WI38 (cell line): ENCODE results near the gene GSG1L.

Experiments used
- H3K4me3 ChIP-seq: 2 replicates; pipeline ENCODE4 v1.5.1; 2011; ENCODE audit warnings: low read depth, mild to moderate bottlenecking, control low read depth, low read length
- TF ChIP-seq, protein P1 (sequence below): IDR thresholded peaks from 2 replicates; pipeline ENCODE4 v1.5.1; 2012; ENCODE audit warnings: low read depth, mild to moderate bottlenecking, control low read depth, low read length

Gene GSG1L

DNA sequence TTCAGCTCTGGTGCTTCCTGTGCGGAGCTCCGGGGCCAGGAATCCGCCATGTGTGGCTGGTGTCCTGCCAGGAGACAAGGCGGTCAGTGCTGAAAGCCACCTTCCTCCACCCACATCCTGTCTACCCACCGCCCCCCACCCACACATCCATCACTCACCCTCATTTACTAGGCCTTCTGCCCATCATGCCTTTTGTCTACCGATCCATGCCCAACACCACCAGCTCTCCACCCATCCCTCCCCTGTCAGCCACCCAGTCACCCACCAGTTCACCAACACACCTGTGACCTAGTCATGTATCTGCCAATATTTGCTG, 272.2 kb downstream of the GSG1L start:
- no peak overlapping the region for H3K4me3 ChIP-seq
- TF ChIP-seq, protein P1, sequence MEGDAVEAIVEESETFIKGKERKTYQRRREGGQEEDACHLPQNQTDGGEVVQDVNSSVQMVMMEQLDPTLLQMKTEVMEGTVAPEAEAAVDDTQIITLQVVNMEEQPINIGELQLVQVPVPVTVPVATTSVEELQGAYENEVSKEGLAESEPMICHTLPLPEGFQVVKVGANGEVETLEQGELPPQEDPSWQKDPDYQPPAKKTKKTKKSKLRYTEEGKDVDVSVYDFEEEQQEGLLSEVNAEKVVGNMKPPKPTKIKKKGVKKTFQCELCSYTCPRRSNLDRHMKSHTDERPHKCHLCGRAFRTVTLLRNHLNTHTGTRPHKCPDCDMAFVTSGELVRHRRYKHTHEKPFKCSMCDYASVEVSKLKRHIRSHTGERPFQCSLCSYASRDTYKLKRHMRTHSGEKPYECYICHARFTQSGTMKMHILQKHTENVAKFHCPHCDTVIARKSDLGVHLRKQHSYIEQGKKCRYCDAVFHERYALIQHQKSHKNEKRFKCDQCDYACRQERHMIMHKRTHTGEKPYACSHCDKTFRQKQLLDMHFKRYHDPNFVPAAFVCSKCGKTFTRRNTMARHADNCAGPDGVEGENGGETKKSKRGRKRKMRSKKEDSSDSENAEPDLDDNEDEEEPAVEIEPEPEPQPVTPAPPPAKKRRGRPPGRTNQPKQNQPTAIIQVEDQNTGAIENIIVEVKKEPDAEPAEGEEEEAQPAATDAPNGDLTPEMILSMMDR: no peak

DNA sequence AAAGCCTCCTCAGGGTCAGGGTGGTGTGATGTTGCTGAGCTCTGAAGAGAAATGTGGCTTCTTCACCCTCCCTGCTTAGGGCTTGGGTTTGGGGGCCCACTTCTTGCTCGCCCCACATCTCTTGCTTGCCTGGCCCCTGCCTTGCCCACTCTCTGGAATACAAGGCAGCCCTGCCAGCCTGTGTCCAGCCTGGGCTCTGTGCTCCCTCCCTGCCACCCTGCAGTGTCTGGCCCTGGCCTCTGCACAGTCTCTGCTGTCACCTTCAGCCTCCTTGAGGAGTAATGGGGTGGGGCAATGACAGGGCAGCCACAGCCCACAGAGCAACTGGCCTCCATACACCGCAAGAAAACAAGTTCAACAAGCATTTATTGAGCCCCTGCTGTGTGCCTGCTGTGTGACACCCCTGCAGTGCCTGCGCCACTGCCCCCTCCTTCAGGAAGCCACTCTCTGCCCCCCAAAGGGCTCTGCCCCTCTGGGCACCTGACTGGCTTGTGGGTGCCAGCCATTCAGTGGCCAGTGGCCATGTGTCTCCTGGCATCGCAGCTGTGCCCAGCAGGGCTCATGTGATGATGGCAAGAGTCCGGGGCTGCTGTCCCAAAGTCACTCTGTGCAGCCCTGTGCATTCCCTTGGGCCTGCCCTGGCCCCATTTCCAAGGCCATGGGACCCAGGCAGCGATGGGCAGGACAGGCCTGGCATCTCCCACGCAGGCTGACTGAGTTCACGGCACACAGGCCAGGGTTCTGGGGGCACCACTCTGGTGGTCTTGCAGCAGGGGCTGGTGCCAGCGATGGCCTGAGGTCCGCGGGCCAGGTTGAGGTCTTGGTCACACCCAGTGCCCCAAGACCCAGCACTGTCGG, 272.7 kb downstream of the GSG1L start:
- no peak overlapping the region for H3K4me3 ChIP-seq
- TF ChIP-seq, protein P1: no peak

DNA sequence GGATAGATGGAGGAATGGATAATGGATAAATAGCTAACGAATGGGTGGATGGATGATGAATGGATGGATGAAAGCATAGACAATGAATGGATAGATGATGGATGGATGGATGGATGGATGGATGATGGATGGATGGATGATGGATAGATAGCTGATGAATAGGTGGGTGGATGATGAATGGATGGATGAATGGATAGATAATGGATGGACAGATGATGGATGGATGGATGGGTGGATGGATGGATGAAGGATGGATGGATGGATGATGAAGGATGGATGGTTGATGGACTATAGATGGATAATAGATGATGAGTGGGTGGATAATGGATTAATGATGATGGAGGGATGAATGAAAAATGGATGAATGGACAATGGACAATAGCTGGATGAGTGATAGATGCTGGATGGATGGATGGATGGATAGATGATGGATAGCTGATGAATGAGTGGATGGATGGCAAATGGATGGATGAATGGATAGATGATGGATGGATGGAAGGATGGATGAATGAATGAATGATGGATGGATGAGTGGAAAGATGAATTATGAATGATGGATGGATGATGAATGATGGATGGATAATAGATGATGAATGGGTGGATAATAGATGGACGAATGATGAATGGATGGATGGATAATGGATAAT, 273.8 kb downstream of the GSG1L start:
- TF ChIP-seq, protein P1: no peak
- H3K4me3 ChIP-seq: no peak overlapping the region

DNA sequence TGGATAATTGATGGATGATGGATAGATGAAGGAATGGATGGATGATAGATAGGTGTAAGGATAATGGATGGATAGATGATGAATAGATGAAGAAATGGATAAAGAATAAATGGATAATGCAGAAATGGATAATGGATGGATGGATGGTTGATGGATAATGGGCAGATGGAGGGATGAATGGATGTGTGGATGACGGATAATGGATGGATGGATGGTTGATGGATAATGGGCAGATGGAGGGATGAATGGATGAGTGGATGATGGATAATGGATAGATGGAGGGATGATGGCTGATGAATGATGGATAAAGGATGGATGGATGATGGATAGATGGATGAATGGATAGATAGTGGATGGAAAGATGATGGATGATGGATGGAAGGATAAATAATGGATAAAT, 274.4 kb downstream of the GSG1L start:
- TF ChIP-seq, protein P1: no peak

DNA sequence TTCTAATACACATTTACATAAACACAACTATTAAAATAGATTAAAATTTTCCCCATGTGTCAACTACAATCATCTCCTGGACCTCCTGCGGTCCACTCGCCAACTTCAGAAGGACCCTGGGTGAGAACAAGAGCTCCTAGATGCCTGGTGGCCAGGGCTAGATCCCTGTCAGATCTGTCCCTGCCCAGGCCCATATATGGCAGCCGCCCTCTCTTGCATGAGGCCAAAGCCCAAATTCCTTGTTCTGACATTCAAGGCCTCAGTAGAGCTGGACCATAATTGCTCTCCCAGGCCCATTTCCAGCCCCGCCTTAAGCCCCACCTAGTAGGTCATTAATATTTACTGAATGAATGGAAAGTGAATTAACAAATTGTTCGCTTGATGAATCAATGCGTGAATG, 275.8 kb downstream of the GSG1L start:
- TF ChIP-seq, protein P1: no peak
- H3K4me3 ChIP-seq: no peak overlapping the region

More for the DNA sequence above, 274.4 kb downstream of the GSG1L start:
- no peak overlapping the region for H3K4me3 ChIP-seq

DNA sequence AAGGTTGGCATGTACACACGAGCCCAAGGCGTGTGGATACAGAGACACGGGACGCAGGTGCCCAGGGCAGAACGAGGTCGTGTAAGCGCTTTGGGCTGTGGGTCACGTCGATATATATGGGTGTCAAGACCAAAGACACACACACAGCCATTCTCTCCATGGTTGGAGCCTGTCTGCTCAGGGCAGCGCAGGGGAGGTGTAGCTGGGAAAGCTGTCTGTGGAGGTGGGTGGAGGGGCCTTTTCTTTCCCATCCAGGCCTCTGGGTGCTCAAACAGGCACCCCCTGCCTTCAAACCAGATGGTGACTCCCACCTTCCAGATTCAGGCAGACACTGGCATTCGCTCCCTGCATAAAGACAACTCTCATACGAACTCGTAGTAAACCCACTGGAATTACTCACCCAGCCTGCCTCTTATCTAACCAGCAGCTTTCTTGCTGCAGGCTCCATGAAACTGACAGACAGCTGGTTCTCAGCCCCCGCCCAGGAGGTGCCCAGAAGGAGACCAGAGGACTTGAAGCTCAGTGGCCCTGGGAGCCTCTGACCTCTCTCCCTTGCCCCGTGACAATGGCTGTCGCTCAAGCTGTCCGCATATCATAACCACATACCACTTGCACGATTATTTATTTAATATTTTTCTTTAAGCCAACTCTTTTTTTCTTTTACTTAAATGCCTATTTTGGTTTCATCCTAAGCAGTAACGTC, 276.4 kb downstream of the GSG1L start:
- TF ChIP-seq, protein P1: no peak

More for the DNA sequence above, 276.4 kb downstream of the GSG1L start:
- H3K4me3 ChIP-seq: no peak overlapping the region
